Measurements from ENCODE around the gene MED26. TPM values are rescaled to one million over a fixed set of nuclear protein-coding genes. Genes with fewer than 3 reads are reported as not detected.

Gene MED26
- total RNA-seq, 1 donor from 2014 or later, result 15.0 TPM

DNA sequence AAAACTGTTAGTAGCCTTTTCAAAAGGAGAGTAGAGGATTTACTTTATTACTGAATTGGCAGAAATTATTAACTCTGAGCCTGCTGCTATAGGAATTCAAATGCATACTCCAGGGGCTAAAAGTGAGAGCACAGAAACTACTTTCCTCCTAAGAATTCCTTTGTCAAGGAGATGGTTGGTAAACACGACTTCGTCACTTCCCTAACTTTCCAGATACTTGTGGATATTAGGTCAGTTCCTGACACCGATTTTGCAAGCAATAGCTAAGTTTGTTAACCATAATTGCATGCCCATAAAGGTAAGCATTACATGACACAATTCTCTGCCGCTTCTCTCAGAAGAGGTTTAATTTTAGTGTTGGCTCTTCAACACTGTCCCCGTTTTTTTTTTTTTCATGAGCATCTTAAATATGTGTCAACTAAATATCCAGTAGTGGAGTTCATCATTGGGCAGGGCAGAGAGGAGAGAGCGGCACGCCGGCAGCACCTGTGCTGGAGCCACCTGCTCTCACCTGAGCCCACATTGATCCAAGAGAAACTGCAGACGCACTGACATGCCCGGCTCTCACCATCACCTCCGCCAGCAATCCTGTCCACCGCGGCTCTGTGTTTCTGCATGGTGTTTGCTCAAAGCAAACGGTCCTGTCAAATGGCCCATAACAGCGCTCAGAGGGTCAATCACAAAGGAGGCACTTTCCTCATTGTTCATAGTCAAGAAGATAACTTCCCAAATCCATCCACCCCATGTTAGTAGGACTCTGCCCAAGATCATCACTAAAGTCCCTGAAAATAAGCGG is 2.6 kb downstream of the MED26 start:
- Mint-ChIP-seq H3K36me3 (ENCODE audit: low read depth, unreplicated experiment) (peaks cover 5% of the 10 kb centered on the region), H3K9me3 (ENCODE audit: unreplicated experiment) (no peaks in the 10 kb centered on the region), H3K27me3 (ENCODE audit: low read depth, unreplicated experiment) (no peaks in the 10 kb centered on the region)

GRCh38 chr19:16624236-16624635 is 3.8 kb downstream of the MED26 start:
- Mint-ChIP-seq H3K36me3 (ENCODE audit: low read depth, unreplicated experiment) (peaks cover 3% of the 10 kb centered on the region), H3K27me3 (ENCODE audit: low read depth, unreplicated experiment) (no peaks in the 10 kb centered on the region), H3K4me1 (ENCODE audit: low read depth, unreplicated experiment) (peaks cover 14% of the 10 kb centered on the region), H3K4me3 (ENCODE audit: unreplicated experiment) (no peak overlapping the region), H3K27ac (ENCODE audit: unreplicated experiment) (no peak overlapping the region), H3K9me3 (ENCODE audit: unreplicated experiment) (no peaks in the 10 kb centered on the region)
- Histone ChIP-seq H2AFZ (ENCODE audit: low read depth, low read length) (no peak overlapping the region), H3K27me3 (ENCODE audit: insufficient read depth, low read length) (no peaks in the 10 kb centered on the region), H3K27ac (ENCODE audit: low read depth, low read length) (no peak overlapping the region), H3K79me2 (ENCODE audit: insufficient read depth, low read length) (peaks cover 86% of the 10 kb centered on the region), H3K4me3 (ENCODE audit: insufficient read depth, low read depth, low read length) (no peak overlapping the region), H3K9me3 (ENCODE audit: insufficient read depth, low read depth, low read length) (no peaks in the 10 kb centered on the region), H3K4me1 (ENCODE audit: insufficient read depth, low read length) (peaks cover 13% of the 10 kb centered on the region), H3K9ac (ENCODE audit: low read length) (no peak overlapping the region), H3K4me2 (ENCODE audit: low read length) (no peak overlapping the region), H4K20me1 (ENCODE audit: insufficient read depth, low read length) (peaks cover 85% of the 10 kb centered on the region), H3K36me3 (ENCODE audit: insufficient read depth, low read length) (peaks cover 5% of the 10 kb centered on the region)
- no peak for FAIRE-seq
- no peak for DNase-seq (ENCODE audit: low read depth)
- no peak for TF ChIP-seq CTCF (IDR thresholded peaks at IDR 0.05; ENCODE audit: insufficient read depth, low read depth, low read length)
- TF ChIP-seq EZH2 (IDR thresholded peaks at IDR 0.05; ENCODE audit: insufficient read depth, low read length), result no peak

More for the DNA sequence above, 2.6 kb downstream of the MED26 start:
- Histone ChIP-seq H3K4me2 (ENCODE audit: low read length) (no peak overlapping the region), H3K9ac (ENCODE audit: low read length) (peak overlapping the region; percentile 99), H2AFZ (ENCODE audit: low read depth, low read length) (no peak overlapping the region), H3K27ac (ENCODE audit: low read depth, low read length) (no peak overlapping the region), H3K27me3 (ENCODE audit: insufficient read depth, low read length) (no peaks in the 10 kb centered on the region), H4K20me1 (ENCODE audit: insufficient read depth, low read length) (peaks cover 73% of the 10 kb centered on the region), H3K9me3 (ENCODE audit: insufficient read depth, low read depth, low read length) (no peaks in the 10 kb centered on the region), H3K36me3 (ENCODE audit: insufficient read depth, low read length) (peaks cover 5% of the 10 kb centered on the region), H3K4me3 (ENCODE audit: insufficient read depth, low read depth, low read length) (no peak overlapping the region), H3K79me2 (ENCODE audit: insufficient read depth, low read length) (peaks cover 74% of the 10 kb centered on the region), H3K4me1 (ENCODE audit: insufficient read depth, low read length) (peaks cover 10% of the 10 kb centered on the region)
- Mint-ChIP-seq H3K4me1 (ENCODE audit: low read depth, unreplicated experiment) (peaks cover 14% of the 10 kb centered on the region), H3K4me3 (ENCODE audit: unreplicated experiment) (no peak overlapping the region), H3K27ac (ENCODE audit: unreplicated experiment) (no peak overlapping the region)
- TF ChIP-seq CTCF (IDR thresholded peaks at IDR 0.05; ENCODE audit: insufficient read depth, low read depth, low read length) (no peak), EZH2 (IDR thresholded peaks at IDR 0.05; ENCODE audit: insufficient read depth, low read length) (no peak)
- DNase-seq (ENCODE audit: low read depth) (no peak), FAIRE-seq (no peak)

DNA sequence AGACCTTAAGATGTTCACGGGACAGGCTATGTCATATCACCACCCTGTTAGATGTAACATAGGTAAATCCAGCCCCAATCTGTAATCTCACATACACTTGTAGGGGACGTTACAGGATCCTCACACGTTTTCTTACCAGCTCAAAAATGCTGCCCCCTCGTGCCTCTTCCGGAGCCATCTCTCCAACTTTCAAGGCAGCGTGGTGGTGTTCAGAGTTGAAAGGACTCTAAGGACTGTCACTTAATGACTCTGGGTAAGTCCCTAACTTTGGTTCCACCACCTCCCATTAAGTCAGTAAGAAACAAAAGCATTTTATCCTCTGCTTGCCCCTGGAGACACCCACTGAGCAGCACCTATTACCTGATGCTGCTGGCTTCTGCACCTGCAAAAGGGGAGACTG is 4.4 kb downstream of the MED26 start:
- Histone ChIP-seq H3K9me3 (ENCODE audit: insufficient read depth, low read depth, low read length) (no peaks in the 10 kb centered on the region), H3K36me3 (ENCODE audit: insufficient read depth, low read length) (peaks cover 5% of the 10 kb centered on the region), H3K9ac (ENCODE audit: low read length) (no peak overlapping the region), H3K4me3 (ENCODE audit: insufficient read depth, low read depth, low read length) (no peak overlapping the region), H3K27me3 (ENCODE audit: insufficient read depth, low read length) (no peaks in the 10 kb centered on the region), H3K4me1 (ENCODE audit: insufficient read depth, low read length) (peaks cover 9% of the 10 kb centered on the region), H2AFZ (ENCODE audit: low read depth, low read length) (no peak overlapping the region), H3K27ac (ENCODE audit: low read depth, low read length) (no peak overlapping the region), H4K20me1 (ENCODE audit: insufficient read depth, low read length) (peaks cover 91% of the 10 kb centered on the region), H3K79me2 (ENCODE audit: insufficient read depth, low read length) (peaks cover 92% of the 10 kb centered on the region), H3K4me2 (ENCODE audit: low read length) (no peak overlapping the region)
- DNase-seq (ENCODE audit: low read depth) (no peak), FAIRE-seq (no peak)
- Mint-ChIP-seq H3K27me3 (ENCODE audit: low read depth, unreplicated experiment) (no peaks in the 10 kb centered on the region), H3K4me3 (ENCODE audit: unreplicated experiment) (no peak overlapping the region), H3K27ac (ENCODE audit: unreplicated experiment) (no peak overlapping the region), H3K36me3 (ENCODE audit: low read depth, unreplicated experiment) (peaks cover 3% of the 10 kb centered on the region), H3K9me3 (ENCODE audit: unreplicated experiment) (no peaks in the 10 kb centered on the region), H3K4me1 (ENCODE audit: low read depth, unreplicated experiment) (peaks cover 14% of the 10 kb centered on the region)
- TF ChIP-seq EZH2 (IDR thresholded peaks at IDR 0.05; ENCODE audit: insufficient read depth, low read length) (no peak), CTCF (IDR thresholded peaks at IDR 0.05; ENCODE audit: insufficient read depth, low read depth, low read length) (no peak)
